Hepatocyte (in vitro differentiated cells): Measurements from ENCODE around the gene POLG. TPM values are rescaled to one million over a fixed set of nuclear protein-coding genes. Genes with fewer than 3 reads are reported as not detected.

Experiments
- DNase-seq: peaks from one replicate; pipeline ENCODE4 v3.0.0-alpha.2; 2016; ENCODE audit warnings: low spot score
- H2AFZ ChIP-seq: fragments of 200-600 bp; sonication (generic); 2 replicates; pipeline ENCODE4 v1.6.0; 2016; ENCODE audit warnings: antibody characterized with exemption, mild to moderate bottlenecking
- H3K27ac ChIP-seq: fragments of 200-600 bp; sonication (generic); 2 replicates; pipeline ENCODE4 v1.5.1; 2016; ENCODE audit warnings: mild to moderate bottlenecking
- H3K27me3 ChIP-seq: fragments of 200-600 bp; sonication (generic); 2 replicates; pipeline ENCODE4 v1.6.1; 2016
- H3K36me3 ChIP-seq: fragments of 200-600 bp; sonication (generic); replicated peaks from 2 replicates; pipeline ENCODE4 v1.5.1; 2016; ENCODE audit warnings: low read depth; ENCODE audit not compliant: insufficient read depth
- H3K4me1 ChIP-seq: fragments of 200-600 bp; sonication (generic); 2 replicates; pipeline ENCODE4 v1.5.1; 2016; ENCODE audit warnings: mild to moderate bottlenecking, moderate library complexity; ENCODE audit not compliant: insufficient read depth
- H3K4me2 ChIP-seq: fragments of 200-600 bp; sonication (generic); 2 replicates; pipeline ENCODE4 v1.6.0; 2016
- H3K4me3 ChIP-seq: fragments of 200-600 bp; sonication (generic); 2 replicates; pipeline ENCODE4 v1.5.1; 2016; ENCODE audit warnings: mild to moderate bottlenecking
- H3K79me2 ChIP-seq: fragments of 200-600 bp; sonication (generic); 2 replicates; pipeline ENCODE4 v1.6.0; 2017; ENCODE audit warnings: mild to moderate bottlenecking
- H3K9me2 ChIP-seq: fragments of 200-600 bp; sonication (generic); replicated peaks from 2 replicates; pipeline ENCODE4 v1.6.0; 2017; ENCODE audit warnings: mild to moderate bottlenecking; ENCODE audit not compliant: insufficient read depth
- H3K9me3 ChIP-seq: fragments of 200-600 bp; sonication (generic); 2 replicates; pipeline ENCODE4 v1.5.1; 2016; ENCODE audit warnings: low read depth, mild to moderate bottlenecking
- H4K20me1 ChIP-seq: fragments of 200-600 bp; sonication (generic); 2 replicates; pipeline ENCODE4 v1.6.0; 2016; ENCODE audit warnings: mild to moderate bottlenecking; ENCODE audit not compliant: insufficient read depth, poor library complexity, severe bottlenecking
- EZH2 ChIP-seq: fragments of 200-600 bp; sonication (generic); IDR thresholded peaks from 2 replicates; pipeline ENCODE4 v1.6.1; 2016; ENCODE audit warnings: antibody characterized with exemption, mild to moderate bottlenecking, borderline replicate concordance
- EZH2phosphoT487 ChIP-seq: fragments of 200-600 bp; sonication (generic); IDR thresholded peaks from one replicate; pipeline ENCODE4 v1.6.1; 2018; ENCODE audit warnings: antibody characterized with exemption, mild to moderate bottlenecking, low read depth, moderate library complexity; ENCODE audit not compliant: unreplicated experiment, severe bottlenecking
- WGBS: methylation state at CpG from one replicate; pipeline ENCODE4 v1.1.6; 2016; ENCODE audit warnings: low lambda C conversion rate; ENCODE audit errors: missing lambda C conversion rate; 5-methylcytosine and 5-hydroxymethylcytosine counted together
- polyA plus RNA-seq: library from polyadenylated mRNA; unstranded; fragments of >200 nt; fragmentation: Nextera tagmentation; extraction: Ambion mirVana; gene quantifications from 2 replicates; pipeline ENCODE4 v1.2.1, GENCODE V29; 2016
- total RNA-seq: library from RNA; depleted of rRNA; stranded (reverse); fragments of >200 nt; gene quantifications from 2 replicates; pipeline ENCODE4 v1.2.3, GENCODE V29; 2014
- TF ChIP-seq, protein P1 (sequence below): fragments of 200-600 bp; sonication (generic); IDR thresholded peaks from 2 replicates; pipeline ENCODE4 v1.5.1; 2016; ENCODE audit warnings: antibody characterized with exemption, mild to moderate bottlenecking; ENCODE audit not compliant: poor library complexity

Gene POLG
- total and polyA plus RNA-seq, 2 experiments from 2014 or later = 34.0 to 54.0 TPM

DNA sequence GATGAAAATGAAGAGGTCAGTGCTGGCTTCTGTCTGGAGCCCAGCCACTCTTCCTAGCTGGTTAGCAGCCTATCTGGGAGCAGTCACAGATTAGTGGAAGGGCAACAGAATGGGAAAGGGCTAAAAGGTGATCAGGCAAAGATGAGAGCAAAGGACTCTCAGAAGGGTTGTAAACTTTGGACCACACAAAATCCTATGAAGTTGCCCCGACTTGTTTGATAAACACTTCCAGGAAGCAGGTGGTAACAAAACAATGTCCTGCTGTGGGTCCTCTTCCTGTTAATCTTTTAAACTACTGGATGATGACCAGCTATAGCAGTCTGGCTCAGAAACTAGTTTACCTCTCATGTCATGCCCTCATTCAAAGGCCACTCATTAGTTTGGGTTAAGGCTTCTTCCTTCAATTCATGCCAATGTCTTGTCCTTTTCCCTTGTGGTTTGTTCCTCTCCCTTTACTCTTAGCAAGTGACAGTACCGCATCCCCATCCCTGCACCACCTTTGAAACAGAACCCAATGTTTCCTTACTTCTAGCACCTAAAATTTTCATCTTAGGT lies 19.2 kb downstream of the POLG start:
- H4K20me1 ChIP-seq = peaks cover 2% of the 10 kb centered on the region
- 79% methylated on average over 2 of the region's 2 CpGs for WGBS

DNA sequence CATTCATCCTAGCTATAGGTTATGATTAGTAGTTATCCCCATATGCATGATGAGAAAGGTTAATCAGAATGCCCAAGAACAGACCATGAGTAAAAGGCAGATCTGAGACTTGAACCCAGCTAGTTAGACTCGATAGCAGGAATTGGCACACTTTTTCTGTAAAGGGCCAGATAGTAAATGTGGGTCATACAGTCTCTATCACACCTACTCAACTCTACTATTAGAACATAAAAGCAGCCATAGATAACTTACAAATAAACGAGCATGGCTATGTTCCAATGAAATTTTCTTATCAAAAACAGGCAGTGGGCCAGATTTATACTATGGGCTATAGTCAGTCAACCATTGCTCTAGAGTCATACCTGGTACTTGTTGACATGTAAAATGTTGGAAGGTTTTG lies 24.6 kb downstream of the POLG start:
- H3K36me3 ChIP-seq = no peaks in the 10 kb centered on the region
- H3K79me2 ChIP-seq = no peaks in the 10 kb centered on the region
- no peaks in the 10 kb centered on the region for H3K9me2 ChIP-seq
- H4K20me1 ChIP-seq = no peaks in the 10 kb centered on the region
- DNase-seq = no peak
- H3K27ac ChIP-seq = no peak overlapping the region
- no peaks in the 10 kb centered on the region for H3K9me3 ChIP-seq
- H2AFZ ChIP-seq = no peak overlapping the region
- 96% methylated on average over 2 of the region's 2 CpGs for WGBS
- H3K27me3 ChIP-seq = no peaks in the 10 kb centered on the region
- TF ChIP-seq EZH2 = no peak
- TF ChIP-seq, protein P1, sequence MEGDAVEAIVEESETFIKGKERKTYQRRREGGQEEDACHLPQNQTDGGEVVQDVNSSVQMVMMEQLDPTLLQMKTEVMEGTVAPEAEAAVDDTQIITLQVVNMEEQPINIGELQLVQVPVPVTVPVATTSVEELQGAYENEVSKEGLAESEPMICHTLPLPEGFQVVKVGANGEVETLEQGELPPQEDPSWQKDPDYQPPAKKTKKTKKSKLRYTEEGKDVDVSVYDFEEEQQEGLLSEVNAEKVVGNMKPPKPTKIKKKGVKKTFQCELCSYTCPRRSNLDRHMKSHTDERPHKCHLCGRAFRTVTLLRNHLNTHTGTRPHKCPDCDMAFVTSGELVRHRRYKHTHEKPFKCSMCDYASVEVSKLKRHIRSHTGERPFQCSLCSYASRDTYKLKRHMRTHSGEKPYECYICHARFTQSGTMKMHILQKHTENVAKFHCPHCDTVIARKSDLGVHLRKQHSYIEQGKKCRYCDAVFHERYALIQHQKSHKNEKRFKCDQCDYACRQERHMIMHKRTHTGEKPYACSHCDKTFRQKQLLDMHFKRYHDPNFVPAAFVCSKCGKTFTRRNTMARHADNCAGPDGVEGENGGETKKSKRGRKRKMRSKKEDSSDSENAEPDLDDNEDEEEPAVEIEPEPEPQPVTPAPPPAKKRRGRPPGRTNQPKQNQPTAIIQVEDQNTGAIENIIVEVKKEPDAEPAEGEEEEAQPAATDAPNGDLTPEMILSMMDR = no peak
- TF ChIP-seq EZH2phosphoT487 = no peak
- H3K4me1 ChIP-seq = no peaks in the 10 kb centered on the region
- H3K4me3 ChIP-seq = no peak overlapping the region
- H3K4me2 ChIP-seq = no peak overlapping the region

More for the DNA sequence above, 19.2 kb downstream of the POLG start:
- no peak overlapping the region for H3K4me3 ChIP-seq
- no peaks in the 10 kb centered on the region for H3K27me3 ChIP-seq
- H3K9me2 ChIP-seq = no peaks in the 10 kb centered on the region
- no peak overlapping the region for H3K27ac ChIP-seq
- H3K9me3 ChIP-seq = no peaks in the 10 kb centered on the region
- no peaks in the 10 kb centered on the region for H3K36me3 ChIP-seq
- no peak for DNase-seq
- TF ChIP-seq, protein P1 = no peak
- TF ChIP-seq EZH2 = no peak
- TF ChIP-seq EZH2phosphoT487 = no peak
- H3K4me2 ChIP-seq = no peak overlapping the region
- H2AFZ ChIP-seq = no peak overlapping the region
- H3K79me2 ChIP-seq = no peaks in the 10 kb centered on the region
- no peaks in the 10 kb centered on the region for H3K4me1 ChIP-seq

DNA sequence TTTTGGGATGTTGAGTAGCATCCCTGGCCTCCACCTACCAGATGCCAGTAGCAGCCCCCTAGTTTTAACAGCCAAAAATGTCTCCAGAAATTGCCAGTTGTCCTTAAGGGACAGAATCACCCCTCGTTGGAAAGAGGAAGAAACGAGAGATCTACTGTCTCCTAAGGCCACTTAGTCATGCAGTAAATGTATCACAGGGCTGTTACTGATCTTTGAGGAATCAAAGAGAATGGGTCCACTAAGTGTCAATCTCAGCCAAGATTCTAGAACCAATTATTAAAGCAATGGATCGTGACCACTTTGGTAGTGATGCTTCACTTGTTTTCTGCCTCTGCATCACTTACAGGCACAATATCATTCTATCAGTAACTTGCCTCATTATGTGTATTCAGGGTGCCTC lies 26.4 kb downstream of the POLG start:
- H3K4me3 ChIP-seq = no peak overlapping the region
- no peak overlapping the region for H3K27ac ChIP-seq
- no peaks in the 10 kb centered on the region for H3K4me1 ChIP-seq
- 64% methylated on average over 3 of the region's 3 CpGs for WGBS
- no peaks in the 10 kb centered on the region for H3K9me2 ChIP-seq
- no peak for DNase-seq
- H4K20me1 ChIP-seq = no peaks in the 10 kb centered on the region
- no peak overlapping the region for H2AFZ ChIP-seq
- H3K9me3 ChIP-seq = no peaks in the 10 kb centered on the region
- H3K36me3 ChIP-seq = no peaks in the 10 kb centered on the region
- H3K79me2 ChIP-seq = no peaks in the 10 kb centered on the region
- H3K27me3 ChIP-seq = no peaks in the 10 kb centered on the region
- no peak overlapping the region for H3K4me2 ChIP-seq
- TF ChIP-seq, protein P1 = no peak
- TF ChIP-seq EZH2 = no peak
- no peak for TF ChIP-seq EZH2phosphoT487

DNA sequence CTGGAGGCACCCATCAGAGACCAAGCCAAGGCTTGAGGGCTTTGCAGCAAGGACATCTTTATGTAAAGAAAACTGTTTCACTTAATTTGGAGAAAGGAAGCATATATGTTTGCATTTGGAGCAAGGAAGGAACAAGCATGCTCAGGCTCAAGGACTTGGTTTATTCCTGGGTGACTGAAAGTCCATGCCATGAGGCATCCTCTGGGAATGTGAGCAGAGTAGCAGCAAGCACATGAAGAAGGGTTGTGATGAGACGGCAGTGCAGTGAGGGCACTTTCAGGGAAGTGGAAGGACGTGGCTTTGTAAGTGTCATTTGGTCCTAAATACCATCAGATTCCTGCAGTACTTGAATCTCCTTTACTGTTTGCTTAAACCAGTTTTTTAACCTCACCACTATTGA lies 26.8 kb downstream of the POLG start:
- H3K27ac ChIP-seq = no peak overlapping the region

More for the DNA sequence above, 26.8 kb downstream of the POLG start:
- TF ChIP-seq EZH2phosphoT487 = no peak
- no peak for TF ChIP-seq EZH2
- TF ChIP-seq, protein P1 = no peak
- Histone ChIP-seq H4K20me1 (no peaks in the 10 kb centered on the region), H3K9me2 (no peaks in the 10 kb centered on the region), H3K4me1 (no peaks in the 10 kb centered on the region), H3K4me3 (no peak overlapping the region), H3K4me2 (no peak overlapping the region), H3K9me3 (no peaks in the 10 kb centered on the region), H3K36me3 (no peaks in the 10 kb centered on the region), H3K79me2 (no peaks in the 10 kb centered on the region), H3K27me3 (no peaks in the 10 kb centered on the region), H2AFZ (no peak overlapping the region)
- DNase-seq = no peak
- 96% methylated on average over 2 of the region's 2 CpGs for WGBS
